ENCODE data around the gene ARRB2.

DNA sequence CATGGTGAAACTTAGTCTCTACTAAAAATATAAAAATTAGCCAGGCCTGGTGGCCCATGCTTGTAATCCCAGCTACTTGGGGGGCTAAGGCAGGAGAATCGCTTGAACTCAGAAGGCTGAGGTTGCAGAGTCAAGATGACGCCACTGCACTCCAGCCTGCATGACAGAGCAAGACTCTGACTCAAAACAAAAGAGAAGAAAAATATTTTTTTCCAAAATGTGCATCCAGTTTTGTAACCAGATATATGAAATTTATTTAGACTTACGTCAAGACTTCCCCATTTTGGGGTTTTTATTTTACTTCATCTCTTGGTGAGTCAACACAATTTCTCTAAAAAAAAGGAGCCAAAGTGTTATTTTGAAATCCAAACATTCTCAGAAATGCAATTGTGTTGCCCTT, 55.8 kb downstream of the ARRB2 start:
- TF ChIP-seq, protein P1, sequence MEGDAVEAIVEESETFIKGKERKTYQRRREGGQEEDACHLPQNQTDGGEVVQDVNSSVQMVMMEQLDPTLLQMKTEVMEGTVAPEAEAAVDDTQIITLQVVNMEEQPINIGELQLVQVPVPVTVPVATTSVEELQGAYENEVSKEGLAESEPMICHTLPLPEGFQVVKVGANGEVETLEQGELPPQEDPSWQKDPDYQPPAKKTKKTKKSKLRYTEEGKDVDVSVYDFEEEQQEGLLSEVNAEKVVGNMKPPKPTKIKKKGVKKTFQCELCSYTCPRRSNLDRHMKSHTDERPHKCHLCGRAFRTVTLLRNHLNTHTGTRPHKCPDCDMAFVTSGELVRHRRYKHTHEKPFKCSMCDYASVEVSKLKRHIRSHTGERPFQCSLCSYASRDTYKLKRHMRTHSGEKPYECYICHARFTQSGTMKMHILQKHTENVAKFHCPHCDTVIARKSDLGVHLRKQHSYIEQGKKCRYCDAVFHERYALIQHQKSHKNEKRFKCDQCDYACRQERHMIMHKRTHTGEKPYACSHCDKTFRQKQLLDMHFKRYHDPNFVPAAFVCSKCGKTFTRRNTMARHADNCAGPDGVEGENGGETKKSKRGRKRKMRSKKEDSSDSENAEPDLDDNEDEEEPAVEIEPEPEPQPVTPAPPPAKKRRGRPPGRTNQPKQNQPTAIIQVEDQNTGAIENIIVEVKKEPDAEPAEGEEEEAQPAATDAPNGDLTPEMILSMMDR (IDR thresholded peaks at IDR 0.05; ENCODE audit: poor library complexity, severe bottlenecking), result no peak
- TF ChIP-seq POLR2AphosphoS5 (IDR thresholded peaks at IDR 0.05) (no peak), EZH2 (IDR thresholded peaks at IDR 0.05; ENCODE audit: borderline replicate concordance, insufficient read depth, low read length, poor library complexity, severe bottlenecking) (no peak), EP300 (conservative IDR thresholded peaks at IDR 0.05; ENCODE audit: poor library complexity, severe bottlenecking) (no peak)

Measured in neural cell (in vitro differentiated cells).